Activated T-cell treated with anti-CD3 and anti-CD28 coated beads for 48 hours (primary cell): ENCODE measurements around the gene ULK4.
"Not testable (repeated sequence)": the region's sequence is repeated elsewhere in the genome, so short reads cannot be mapped to it uniquely, and the experiment has no call there.

ENCODE experiments used
- DNase-seq: peaks from one replicate; pipeline ENCODE4 v3.0.0-alpha.2; 2020; ENCODE audit warnings: low read depth

ULK4 gene

GRCh38 chr3:41867533-41867932 is 94.4 kb downstream of the ULK4 start:
- DNase-seq, result no peak

DNA sequence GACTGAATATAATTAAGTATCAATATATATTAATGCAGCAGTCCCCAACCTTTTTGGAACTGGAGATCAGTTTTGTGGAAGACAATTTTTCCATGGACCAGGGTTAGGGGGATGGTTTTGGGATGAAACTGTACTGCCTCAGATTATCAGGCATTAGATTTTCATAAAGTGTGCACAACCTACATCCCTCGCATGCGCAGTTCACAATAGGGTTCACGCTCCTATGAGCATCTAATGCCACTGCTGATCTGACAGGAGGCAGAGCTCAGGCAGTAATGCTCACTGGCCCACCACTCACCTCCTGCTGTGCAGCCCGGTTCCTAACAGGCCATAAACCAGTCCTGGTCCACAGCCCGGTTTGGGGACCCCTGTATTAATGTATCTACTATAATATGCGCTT is 95.6 kb downstream of the ULK4 start:
- no peak for DNase-seq

DNA sequence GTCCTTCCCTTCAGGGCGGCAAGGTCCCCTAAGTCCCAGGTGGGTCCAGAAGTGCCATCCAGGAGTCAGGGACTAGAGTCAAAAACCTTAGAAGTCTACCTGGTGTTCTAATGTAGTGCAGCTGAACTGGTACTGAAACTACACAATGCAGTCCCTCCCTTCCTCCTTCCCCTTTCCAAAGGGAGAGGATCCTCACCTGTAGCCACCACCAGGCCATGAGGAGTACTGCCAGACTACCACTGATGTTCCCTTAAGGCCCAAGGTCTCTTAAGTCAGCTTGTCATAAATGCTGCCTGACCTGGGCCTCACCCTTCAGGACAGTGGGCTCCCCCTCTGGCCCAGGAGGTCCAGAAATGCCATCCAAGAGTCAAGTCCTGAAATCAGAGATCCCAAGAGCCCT is 98.9 kb downstream of the ULK4 start:
- DNase-seq, result no peak

DNA sequence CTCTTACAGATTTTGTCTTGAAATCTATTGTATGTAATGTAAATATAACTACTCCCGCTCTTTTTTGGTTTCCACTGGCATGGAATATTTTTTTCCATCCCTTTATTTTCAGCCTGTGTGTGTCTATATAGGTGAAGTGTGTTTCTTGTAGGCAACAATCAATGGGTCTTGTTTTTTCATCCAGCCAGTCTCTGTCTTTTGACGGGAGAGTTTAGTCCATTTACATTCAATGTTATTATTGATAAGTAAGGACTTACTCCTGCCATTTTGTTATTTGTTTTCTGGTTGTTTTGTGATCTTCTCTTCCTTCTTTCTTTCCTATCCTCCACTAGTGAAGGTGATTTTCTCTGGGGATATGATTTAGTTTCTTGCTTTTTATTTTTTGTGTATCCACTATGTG is 101.4 kb downstream of the ULK4 start:
- DNase-seq, result not testable (repeated sequence)

DNA sequence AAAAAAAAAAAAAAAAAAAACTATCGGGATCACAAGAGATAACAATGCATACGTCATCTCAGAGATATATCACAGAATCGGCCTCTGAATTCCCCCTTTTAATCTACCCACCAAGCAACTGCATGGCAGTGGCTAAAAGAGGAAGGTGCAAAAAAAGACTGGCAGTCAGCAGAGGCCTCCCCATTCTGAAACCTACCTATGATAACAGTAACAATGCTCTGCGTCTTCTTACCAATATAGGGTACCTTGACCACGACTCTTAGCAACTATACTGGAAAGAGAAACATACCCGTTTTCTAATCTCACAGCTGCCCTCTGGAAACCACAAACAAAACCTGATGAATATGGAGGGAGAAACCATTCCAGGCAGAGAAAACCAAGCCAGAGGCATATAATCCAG is 106.9 kb downstream of the ULK4 start:
- DNase-seq, result no peak

DNA sequence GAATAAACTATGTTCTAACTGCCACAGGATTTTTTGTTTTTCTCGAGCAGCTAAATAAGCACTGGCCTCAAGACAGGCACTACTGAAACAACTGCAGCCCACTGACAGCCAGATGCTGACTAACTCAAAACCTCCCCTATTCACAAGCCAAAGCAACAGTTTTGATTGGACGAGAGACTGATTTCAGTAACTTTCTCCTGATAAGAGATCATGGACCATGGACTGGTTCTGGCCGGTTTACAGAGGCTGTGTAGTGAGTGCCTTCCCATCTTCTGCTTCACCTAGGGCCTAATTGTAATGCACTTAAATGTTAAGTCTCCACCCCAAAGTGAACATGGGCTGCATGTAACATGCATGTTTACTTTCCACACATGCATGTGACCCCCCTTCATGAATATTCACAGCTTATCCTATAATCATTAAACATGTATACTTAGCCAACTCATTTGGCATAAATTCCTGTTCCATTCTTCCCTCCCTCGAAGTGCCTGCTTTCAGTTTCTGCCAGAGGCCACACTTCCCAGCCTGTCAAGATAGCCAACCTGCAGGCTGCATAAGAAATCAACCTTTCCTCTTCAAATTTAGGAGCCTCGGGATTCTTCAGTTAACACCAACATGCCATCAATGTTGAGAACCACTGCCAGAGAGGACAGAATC is 108.2 kb downstream of the ULK4 start:
- DNase-seq, result no peak

DNA sequence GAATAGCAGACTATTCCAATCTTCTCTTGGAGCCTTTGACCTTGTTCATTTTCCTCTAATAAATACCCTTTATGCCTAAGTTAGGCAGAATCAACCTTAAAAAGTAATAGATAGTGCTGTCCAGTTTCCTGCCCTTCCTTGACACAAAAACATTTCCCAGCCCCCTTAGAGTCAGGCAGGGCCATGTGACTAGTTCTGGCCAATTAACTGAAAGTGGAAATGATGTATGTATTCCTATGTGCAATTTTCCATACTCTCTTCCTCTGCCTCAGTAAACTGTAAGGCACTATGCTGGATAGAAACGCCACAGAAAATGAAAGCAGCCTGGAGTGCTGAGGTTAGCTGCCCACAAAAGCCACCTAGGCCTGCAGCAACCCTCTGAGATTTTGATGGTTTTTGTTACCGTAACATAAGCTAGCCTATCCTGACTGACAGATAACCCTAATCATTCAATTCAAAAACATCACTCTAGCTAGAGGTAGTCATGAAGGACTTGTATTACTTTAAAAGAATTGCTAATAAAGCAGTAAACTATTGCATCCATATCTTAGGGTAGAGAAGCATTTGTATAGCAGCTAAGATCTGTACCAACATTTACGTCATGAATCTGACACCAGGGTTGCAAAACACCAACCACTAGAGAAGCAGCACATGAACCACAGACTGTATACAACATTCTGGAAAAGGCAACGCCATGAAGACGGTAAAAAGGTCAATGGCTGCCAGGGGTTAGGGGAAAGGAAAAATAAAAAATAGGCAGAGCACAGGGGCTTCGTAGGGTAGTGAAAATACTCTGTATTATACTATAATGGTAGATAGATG is 112.9 kb downstream of the ULK4 start:
- no peak for DNase-seq

DNA sequence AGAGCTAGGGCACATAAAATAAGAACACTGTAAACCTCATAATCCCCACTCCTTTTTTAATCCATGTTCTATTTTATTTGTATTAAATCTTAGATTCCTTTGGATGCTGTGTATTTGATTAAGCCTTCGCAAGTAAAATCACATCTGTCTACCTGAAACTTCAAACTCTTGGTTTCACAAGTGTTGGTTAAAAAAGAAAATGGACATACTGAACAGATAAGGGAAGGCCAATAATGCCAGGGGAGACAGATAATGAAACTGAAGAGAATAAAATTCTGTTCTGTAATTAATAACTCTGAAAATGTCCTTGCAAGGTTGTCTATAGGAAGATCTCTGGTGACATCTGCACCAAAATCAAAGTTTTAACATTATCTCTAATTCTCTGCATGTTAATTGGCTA is 114.2 kb downstream of the ULK4 start:
- DNase-seq, result no peak

- DNase-seq, result no peak
Observed at GRCh38 chr3:41846850-41847249, 115.1 kb downstream of the ULK4 start.

GRCh38 chr3:41845826-41846225 is 116.1 kb downstream of the ULK4 start:
- no peak for DNase-seq

GRCh38 chr3:41844256-41844655 is 117.6 kb downstream of the ULK4 start:
- not testable (repeated sequence) for DNase-seq

DNA sequence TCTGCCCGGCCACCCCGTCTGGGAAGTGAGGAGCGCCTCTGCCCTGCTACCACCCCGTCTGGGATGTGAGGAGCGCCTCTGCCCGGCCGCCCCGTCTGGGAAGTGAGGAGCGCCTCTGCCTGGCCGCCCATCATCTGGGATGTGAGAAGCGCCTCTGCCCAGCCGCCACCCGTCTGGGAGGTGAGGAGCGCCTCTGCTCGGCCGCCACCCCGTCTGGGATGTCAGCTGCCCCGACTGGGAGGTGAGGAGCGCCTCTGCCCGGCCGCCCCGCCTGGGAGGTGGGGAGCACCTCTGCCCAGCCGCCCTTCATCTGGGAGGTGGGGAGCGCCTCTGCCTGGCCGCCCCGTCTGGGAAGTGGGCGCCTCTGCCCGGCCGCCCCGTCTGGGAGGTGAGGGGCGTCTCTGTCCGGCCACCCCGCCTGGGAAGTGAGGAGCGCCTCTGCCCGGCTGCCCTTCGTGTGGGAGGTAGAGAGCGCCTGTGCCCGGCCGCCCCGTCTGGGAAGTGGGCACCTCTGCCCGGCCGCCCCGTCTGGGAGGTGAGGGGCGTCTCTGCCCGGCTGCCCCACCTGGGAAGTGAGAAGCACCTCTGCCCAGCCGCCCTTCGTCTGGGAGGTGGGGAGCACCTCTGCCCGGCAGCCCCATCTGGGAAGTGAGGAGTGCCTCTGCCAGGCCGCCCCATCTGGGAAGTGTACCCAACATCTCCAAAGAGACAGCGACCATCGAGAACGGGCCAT is 120.8 kb downstream of the ULK4 start:
- not testable (repeated sequence) for DNase-seq

DNA sequence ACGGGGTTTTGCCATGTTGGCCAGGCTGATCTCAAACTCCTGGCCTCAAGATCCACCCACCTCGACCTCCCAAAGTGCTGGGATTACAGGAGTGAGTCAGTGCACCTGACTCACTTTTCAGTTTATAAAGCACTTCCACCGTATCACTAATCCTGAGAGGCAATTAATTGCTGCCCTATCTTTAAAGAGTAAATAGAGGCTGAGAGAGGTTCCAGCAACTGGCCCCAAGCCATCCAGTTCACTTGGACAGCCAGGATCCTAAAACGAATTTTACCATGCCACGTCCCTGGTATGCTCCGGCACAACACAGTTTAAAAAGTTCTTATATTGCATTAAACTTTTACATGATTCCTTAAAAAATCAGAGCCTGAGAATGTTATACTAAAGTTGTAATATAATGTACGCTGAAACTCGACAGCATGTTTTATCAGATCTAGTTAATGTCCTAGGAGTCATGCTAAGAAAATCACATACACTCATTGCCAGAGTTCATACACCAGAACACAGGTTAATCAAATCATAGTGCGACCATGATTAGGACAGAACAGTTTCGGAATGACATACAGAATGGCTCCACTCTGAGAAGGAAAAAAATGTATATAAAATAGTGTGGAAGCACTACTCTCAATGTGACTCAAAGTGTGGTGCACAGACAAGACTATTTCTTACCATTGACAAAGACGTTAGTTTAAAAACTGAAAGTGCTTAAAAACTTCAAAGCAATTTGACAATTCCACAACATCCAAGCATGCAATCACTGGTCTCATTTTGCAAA is 125.4 kb downstream of the ULK4 start:
- no peak for DNase-seq

- no peak for DNase-seq
Observed at GRCh38 chr3:41833628-41834027, 128.3 kb downstream of the ULK4 start.

DNA sequence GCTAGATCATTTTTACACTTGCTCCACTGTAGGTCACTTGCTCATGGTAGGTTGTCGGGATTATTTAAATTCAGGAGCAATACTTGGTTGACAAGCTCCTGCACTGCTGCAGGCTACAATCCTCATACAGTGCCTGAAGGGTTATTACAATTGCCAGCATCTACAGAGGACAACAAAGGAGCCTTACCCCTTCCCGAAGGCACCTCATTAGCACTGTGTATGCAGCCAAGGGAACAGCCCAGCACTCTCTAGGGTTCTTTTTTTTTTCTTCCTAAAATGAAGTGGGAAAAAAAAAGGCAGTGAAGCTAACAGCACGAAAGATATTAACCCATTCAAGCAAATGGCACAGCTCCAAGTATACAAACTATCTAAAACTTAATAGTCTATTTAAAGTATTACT is 142.7 kb downstream of the ULK4 start:
- no peak for DNase-seq

DNA sequence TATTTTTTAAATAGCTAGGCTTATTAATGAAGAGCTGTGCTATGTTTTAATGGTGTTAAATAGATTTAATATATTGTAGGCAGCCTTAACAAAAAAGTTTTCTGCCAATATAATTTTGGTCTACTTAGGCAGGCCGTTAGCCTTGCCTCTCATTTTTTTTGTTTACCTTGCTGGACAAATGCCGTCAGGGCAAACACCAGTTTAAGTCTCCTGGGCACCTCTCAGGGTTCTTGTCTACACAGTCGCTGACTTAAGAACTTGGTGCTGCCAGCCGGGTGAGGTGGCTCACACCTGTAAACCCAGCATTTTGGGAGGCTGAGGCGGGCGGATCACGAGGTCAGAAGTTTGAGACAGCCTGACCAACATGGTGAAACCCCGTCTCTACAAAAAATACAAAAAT is 153.3 kb downstream of the ULK4 start:
- no peak for DNase-seq

DNA sequence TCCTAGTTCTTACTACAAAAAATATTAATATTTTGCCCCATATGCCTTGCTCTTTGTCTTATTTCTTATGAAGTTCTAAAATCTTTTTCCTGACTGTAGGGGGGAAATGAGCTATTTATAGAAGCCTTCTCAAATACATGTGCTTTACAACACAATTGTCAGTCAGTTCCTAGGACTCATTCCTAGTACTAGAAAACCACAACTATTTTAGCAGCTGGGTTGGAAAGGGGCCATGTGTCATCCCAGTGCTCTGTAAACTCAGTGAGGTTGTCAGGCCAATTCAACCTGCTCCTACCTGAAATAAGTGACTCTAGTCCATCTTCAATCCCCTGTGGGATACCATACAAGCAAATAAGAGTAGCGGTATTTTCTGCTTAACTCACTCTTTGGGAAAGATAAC is 153.8 kb downstream of the ULK4 start:
- DNase-seq, result no peak

GRCh38 chr3:41794748-41795589 is 166.9 kb downstream of the ULK4 start:
- no peak for DNase-seq

GRCh38 chr3:41792806-41793205 is 169.1 kb downstream of the ULK4 start:
- DNase-seq, result no peak

- DNase-seq, result no peak
Observed at GRCh38 chr3:41769106-41769505, 192.8 kb downstream of the ULK4 start.

DNA sequence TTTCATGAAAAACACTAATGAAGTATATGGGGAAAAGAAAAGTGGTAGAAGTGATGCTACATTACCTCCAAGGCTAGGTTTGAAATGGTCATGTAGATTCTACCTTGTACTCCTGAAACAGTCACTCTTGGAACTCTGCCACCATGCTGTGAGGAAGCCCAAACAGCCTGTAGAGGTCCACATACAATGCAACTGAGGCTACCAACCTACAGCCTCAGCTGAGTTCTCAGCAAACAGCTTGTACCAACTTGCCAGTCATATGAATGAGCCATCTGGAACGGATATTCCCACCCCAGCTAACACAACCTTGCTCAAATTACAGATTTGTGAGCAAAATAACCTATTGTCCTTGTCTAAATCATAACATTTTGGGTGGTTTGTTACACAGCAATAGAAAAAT is 193.5 kb downstream of the ULK4 start:
- no peak for DNase-seq
